AG04449 (cell line): Measurements from ENCODE around the gene RSL24D1.
A peak's percentile ranks its signal among the peaks of the same experiment; 100 is the strongest.

ENCODE experiments used
- CTCF ChIA-PET: fragments of 350-600 bp; formaldehyde crosslinking; extraction: SDS; loops from one replicate; lab custom pipeline; 2021; ENCODE audit warnings: antibody characterized with exemption; lab: Yijun Ruan, JAX
- POLR2A ChIA-PET: fragments of 400-600, 350-600 bp; formaldehyde crosslinking; extraction: SDS; loops from one replicate; lab custom pipeline; 2020; ENCODE audit warnings: antibody characterized with exemption, inconsistent platforms; lab: Yijun Ruan, JAX
- DNase-seq: peaks from one replicate; pipeline ENCODE4 v3.0.0-alpha.2; 2010; ENCODE audit warnings: low read depth, low spot score
- H3K4me3 ChIP-seq: 2 replicates; pipeline ENCODE4 v1.5.1; 2011; ENCODE audit warnings: low read depth, mild to moderate bottlenecking, control low read depth, low read length
- CTCF ChIP-seq: IDR thresholded peaks from one replicate; pipeline ENCODE4 v1.5.1; 2011; ENCODE audit warnings: mild to moderate bottlenecking, moderate library complexity, low read length, control low read depth, inconsistent platforms; ENCODE audit not compliant: insufficient read depth; ENCODE audit errors: missing control alignments

The RSL24D1 gene

GRCh38 chr15:55202206-55202605, 5.5 kb upstream of the RSL24D1 start:
- no peak for TF ChIP-seq CTCF
- no peak overlapping the region for H3K4me3 ChIP-seq
- DNase-seq = no peak
- ChIA-PET CTCF (interaction anchor here (1.2 kb wide), 1 partner anchor 233 kb away, joined by 4 read pairs; no protein-coding TSS in a partner anchor), POLR2A (no interaction called here)

GRCh38 chr15:55198706-55199105, 2.0 kb upstream of the RSL24D1 start:
- no peak for DNase-seq
- no peak for TF ChIP-seq CTCF
- ChIA-PET CTCF (interaction anchor here (1.1 to 3.9 kb wide), 6 partner anchors 8 to 94 kb away, joined by 3 to 18 read pairs (median 3); no protein-coding TSS in a partner anchor), POLR2A (no interaction called here)
- H3K4me3 ChIP-seq = no peak overlapping the region

GRCh38 chr15:55197719-55198118, 978 bp upstream of the RSL24D1 start:
- POLR2A ChIA-PET = interaction anchor here (0.8 kb wide), 1 partner anchor 122 kb away, joined by 4 read pairs; the partner anchor contains the start of gene PIGB
- H3K4me3 ChIP-seq = peak overlapping the region; percentile 90
- no peak for TF ChIP-seq CTCF
- DNase-seq = no peak
- CTCF ChIA-PET = interaction anchor here (0.8 to 3.9 kb wide), 15 partner anchors 9 to 242 kb away, joined by 3 to 18 read pairs (median 4); partner anchors contain the start of genes CCPG1 and PIERCE2

GRCh38 chr15:55197362-55197705, 593 bp upstream of the RSL24D1 start:
- ChIA-PET CTCF (interaction anchor here (0.7 to 3.9 kb wide), 18 partner anchors 9 to 242 kb away, joined by 3 to 18 read pairs (median 4); partner anchors contain the start of genes CCPG1 and PIERCE2), POLR2A (interaction anchor here (0.8 to 1.4 kb wide), 4 partner anchors 14 to 122 kb away, joined by 3 to 5 read pairs (median 4); partner anchors contain the start of gene PIGB)
- TF ChIP-seq CTCF = no peak
- DNase-seq = no peak
- H3K4me3 ChIP-seq = peak overlapping the region; percentile 90

GRCh38 chr15:55195996-55196395, 745 bp downstream of the RSL24D1 start:
- peak overlapping the region; percentile 90 for H3K4me3 ChIP-seq
- no peak for DNase-seq
- ChIA-PET CTCF (interaction anchor here (1.2 to 3.9 kb wide), 5 partner anchors 13 to 240 kb away, joined by 3 to 18 read pairs (median 4); partner anchors contain the start of genes CCPG1 and PIERCE2), POLR2A (interaction anchor here (0.9 to 1.4 kb wide), 2 partner anchors 19 to 20 kb away, joined by 3 to 5 read pairs; no protein-coding TSS in a partner anchor)
- TF ChIP-seq CTCF = no peak

GRCh38 chr15:55194256-55194655, 2.5 kb downstream of the RSL24D1 start:
- no peak overlapping the region for H3K4me3 ChIP-seq
- no peak for TF ChIP-seq CTCF
- DNase-seq = no peak
- ChIA-PET POLR2A (no interaction called here), CTCF (no interaction called here)
